ENCODE data around the gene SETBP1. TPM values are rescaled to one million over a fixed set of nuclear protein-coding genes. Genes with fewer than 3 reads are reported as not detected.

SETBP1 gene
- total RNA-seq, 2 donors from 2014 or later, result 17.3 to 20.1 TPM

- Histone ChIP-seq H3K9me3 (ENCODE audit: control insufficient read depth, low read length) (no peaks in the 10 kb centered on the region), H3K4me3 (ENCODE audit: low read length) (no peak overlapping the region), H3K27ac (ENCODE audit: low read depth, low read length) (no peak overlapping the region), H3K4me1 (ENCODE audit: control insufficient read depth, insufficient read depth, low read length) (peaks cover 8% of the 10 kb centered on the region), H3K27me3 (ENCODE audit: control insufficient read depth, insufficient read depth, low read length, poor library complexity, severe bottlenecking) (no peaks in the 10 kb centered on the region), H3K36me3 (ENCODE audit: control insufficient read depth, insufficient read depth, low read length) (no peaks in the 10 kb centered on the region), H3K9ac (ENCODE audit: extremely low read depth, low read length, poor library complexity, severe bottlenecking) (no peak overlapping the region)
- no peaks in the 10 kb centered on the region for H3K36me3 Mint-ChIP-seq (ENCODE audit: low read depth)
- H3K4me3 Mint-ChIP-seq, result no peak overlapping the region
- H3K9me3 Mint-ChIP-seq, result no peaks in the 10 kb centered on the region
- H3K27me3 Mint-ChIP-seq (ENCODE audit: insufficient read depth), result no peaks in the 10 kb centered on the region
- no peak for TF ChIP-seq CTCF (conservative IDR thresholded peaks at IDR 0.05)
- no peak for DNase-seq
- WGBS, 2 experiments (ENCODE audit: insufficient coverage in 1 of 2, insufficient read length in 1 of 2), result 86 to 91% methylated on average over 1 to 3 of the region's 3 CpGs
- H3K27ac Mint-ChIP-seq, result no peak overlapping the region
- peaks cover 16% of the 10 kb centered on the region for H3K4me1 Mint-ChIP-seq
Observed at GRCh38 chr18:44921974-44922373, 241.3 kb downstream of the SETBP1 start.

- no peak overlapping the region for H3K27ac Mint-ChIP-seq
- Histone ChIP-seq H3K4me3 (ENCODE audit: low read length) (no peak overlapping the region), H3K36me3 (ENCODE audit: control insufficient read depth, insufficient read depth, low read length) (no peaks in the 10 kb centered on the region), H3K27me3 (ENCODE audit: control insufficient read depth, insufficient read depth, low read length, poor library complexity, severe bottlenecking) (no peaks in the 10 kb centered on the region), H3K9me3 (ENCODE audit: control insufficient read depth, low read length) (peaks cover 5% of the 10 kb centered on the region), H3K4me1 (ENCODE audit: control insufficient read depth, insufficient read depth, low read length) (peaks cover 5% of the 10 kb centered on the region), H3K9ac (ENCODE audit: extremely low read depth, low read length, poor library complexity, severe bottlenecking) (no peak overlapping the region), H3K27ac (ENCODE audit: low read depth, low read length) (no peak overlapping the region)
- no peak for DNase-seq
- no peaks in the 10 kb centered on the region for H3K27me3 Mint-ChIP-seq (ENCODE audit: insufficient read depth)
- H3K4me1 Mint-ChIP-seq, result peaks cover 6% of the 10 kb centered on the region
- TF ChIP-seq CTCF (conservative IDR thresholded peaks at IDR 0.05), result no peak
- no peaks in the 10 kb centered on the region for H3K36me3 Mint-ChIP-seq (ENCODE audit: low read depth)
- H3K4me3 Mint-ChIP-seq, result no peak overlapping the region
- no peaks in the 10 kb centered on the region for H3K9me3 Mint-ChIP-seq
- WGBS, 2 experiments (ENCODE audit: insufficient coverage in 1 of 2, insufficient read length in 1 of 2), result 88 to 96% methylated on average over 1 to 2 of the region's 2 CpGs
Observed at GRCh38 chr18:44922968-44923367, 242.3 kb downstream of the SETBP1 start.

- H3K9me3 Mint-ChIP-seq, result peaks cover 9% of the 10 kb centered on the region
- Histone ChIP-seq H3K36me3 (ENCODE audit: control insufficient read depth, insufficient read depth, low read length) (no peaks in the 10 kb centered on the region), H3K27me3 (ENCODE audit: control insufficient read depth, insufficient read depth, low read length, poor library complexity, severe bottlenecking) (no peaks in the 10 kb centered on the region), H3K27ac (ENCODE audit: low read depth, low read length) (no peak overlapping the region), H3K4me1 (ENCODE audit: control insufficient read depth, insufficient read depth, low read length) (no peaks in the 10 kb centered on the region), H3K9me3 (ENCODE audit: control insufficient read depth, low read length) (peaks cover 7% of the 10 kb centered on the region), H3K4me3 (ENCODE audit: low read length) (no peak overlapping the region), H3K9ac (ENCODE audit: extremely low read depth, low read length, poor library complexity, severe bottlenecking) (no peak overlapping the region)
- no peaks in the 10 kb centered on the region for H3K27me3 Mint-ChIP-seq (ENCODE audit: insufficient read depth)
- no peaks in the 10 kb centered on the region for H3K4me1 Mint-ChIP-seq
- 90 to 97% methylated on average over 4 to 6 of the region's 6 CpGs for WGBS, 2 experiments (ENCODE audit: insufficient coverage in 1 of 2, insufficient read length in 1 of 2)
- TF ChIP-seq CTCF (conservative IDR thresholded peaks at IDR 0.05), result no peak
- H3K4me3 Mint-ChIP-seq, result no peak overlapping the region
- H3K27ac Mint-ChIP-seq, result no peak overlapping the region
- no peak for DNase-seq
- peaks cover 3% of the 10 kb centered on the region for H3K36me3 Mint-ChIP-seq (ENCODE audit: low read depth)
Observed at GRCh38 chr18:44924785-44925499, 244.3 kb downstream of the SETBP1 start.

Data from endodermal cell (in vitro differentiated cells).